WTC11 (cell line): ENCODE results near the gene SLC25A51. TPM values are rescaled to one million over a fixed set of nuclear protein-coding genes. Genes with fewer than 3 reads are reported as not detected.

Experiments used
- ATAC-seq: fragments of 200-7000 bp; cut with Tn5 transposase; 2 replicates; pipeline ENCODE4 v1.10.0; 2021; ENCODE audit warnings: mild to moderate bottlenecking, moderate library complexity
- CTCF ChIA-PET: fragments of 300-600 bp; sonication (Branson Sonifier 250); formaldehyde crosslinking; loops from one replicate; lab custom pipeline; 2021; ENCODE audit warnings: antibody characterized with exemption; lab: Charles Lee
- POLR2A ChIA-PET: fragments of 350-600 bp; sonication (Branson Sonifier 250); formaldehyde crosslinking; loops from one replicate; lab custom pipeline; 2021; ENCODE audit warnings: antibody characterized with exemption; lab: Charles Lee
- DNase-seq: peaks from one replicate; pipeline ENCODE4 v3.0.0; 2021; ENCODE audit warnings: low spot score
- H3K27ac Mint-ChIP-seq: 2 replicates; pipeline ENCODE4 v1.8.0; 2021; ENCODE audit warnings: mixed read lengths
- H3K27me3 Mint-ChIP-seq: 2 replicates; pipeline ENCODE4 v1.8.0; 2021; ENCODE audit warnings: low read depth, mild to moderate bottlenecking, moderate library complexity, mixed read lengths
- H3K36me3 Mint-ChIP-seq: 2 replicates; pipeline ENCODE4 v1.8.0; 2021; ENCODE audit warnings: mixed read lengths
- H3K4me1 Mint-ChIP-seq: 2 replicates; pipeline ENCODE4 v1.8.0; 2022; ENCODE audit warnings: mixed read lengths
- H3K4me3 Mint-ChIP-seq: 2 replicates; pipeline ENCODE4 v1.8.0; 2021; ENCODE audit warnings: mild to moderate bottlenecking, moderate library complexity, mixed read lengths
- H3K9me3 Mint-ChIP-seq: 2 replicates; pipeline ENCODE4 v1.8.0; 2021; ENCODE audit warnings: mixed read lengths
- CREM ChIP-seq: sonication (generic); formaldehyde crosslinking; IDR thresholded peaks from 2 replicates; pipeline ENCODE4 v1.8.1; 2022; ENCODE audit warnings: mild to moderate bottlenecking, missing genetic modification reagents, moderate library complexity
- HMGA2 ChIP-seq: fragments of 250-450 bp; sonication (Bioruptor Pico); IDR thresholded peaks from 2 replicates; pipeline ENCODE4 v1.4.0; 2021; ENCODE audit warnings: mild to moderate bottlenecking, moderate library complexity
- JAZF1 ChIP-seq: fragments of 250-450 bp; sonication (Bioruptor Pico); IDR thresholded peaks from 2 replicates; pipeline ENCODE4 v1.9.0; 2021; ENCODE audit warnings: moderate library complexity, mild to moderate bottlenecking, inconsistent platforms
- MXD4 ChIP-seq: fragments of 250-450 bp; sonication (Bioruptor Pico); IDR thresholded peaks from 2 replicates; pipeline ENCODE4 v1.8.0; 2021; ENCODE audit warnings: mild to moderate bottlenecking, moderate library complexity, borderline replicate concordance
- NFE2L1 ChIP-seq: sonication (generic); formaldehyde crosslinking; IDR thresholded peaks from 2 replicates; pipeline ENCODE4 v1.8.1; 2023; ENCODE audit warnings: missing genetic modification reagents
- OVOL2 ChIP-seq: fragments of 250-450 bp; sonication (Bioruptor Pico); IDR thresholded peaks from 2 replicates; pipeline ENCODE4 v1.9.0; 2021; ENCODE audit warnings: mild to moderate bottlenecking, borderline replicate concordance
- RELA ChIP-seq: sonication (generic); formaldehyde crosslinking; IDR thresholded peaks from 2 replicates; pipeline ENCODE4 v1.8.1; 2022; ENCODE audit warnings: missing genetic modification reagents, mild to moderate bottlenecking, borderline replicate concordance
- SMAD3 ChIP-seq: sonication (generic); formaldehyde crosslinking; IDR thresholded peaks from 2 replicates; pipeline ENCODE4 v1.8.0; 2022; ENCODE audit warnings: missing genetic modification reagents, mild to moderate bottlenecking, borderline replicate concordance
- SMAD4 ChIP-seq: sonication (generic); formaldehyde crosslinking; IDR thresholded peaks from 2 replicates; pipeline ENCODE4 v1.8.0; 2022; ENCODE audit warnings: mild to moderate bottlenecking, missing genetic modification reagents
- SOX15 ChIP-seq: fragments of 250-450 bp; sonication (Bioruptor Pico); IDR thresholded peaks from 2 replicates; pipeline ENCODE4 v1.9.0; 2021; ENCODE audit warnings: mild to moderate bottlenecking
- SP1 ChIP-seq: sonication (generic); formaldehyde crosslinking; conservative IDR thresholded peaks from 2 replicates; pipeline ENCODE4 v1.8.1; 2022; ENCODE audit warnings: missing genetic modification reagents
- TP53 ChIP-seq: sonication (generic); formaldehyde crosslinking; IDR thresholded peaks from 2 replicates; pipeline ENCODE4 v1.8.1; 2023; ENCODE audit warnings: mild to moderate bottlenecking, missing genetic modification reagents
- ZNF317 ChIP-seq: sonication (generic); formaldehyde crosslinking; IDR thresholded peaks from 2 replicates; pipeline ENCODE4 v1.8.1; 2023; ENCODE audit warnings: low read depth, mild to moderate bottlenecking, moderate library complexity, missing genetic modification reagents, borderline replicate concordance
- ZNF396 ChIP-seq: fragments of 250-450 bp; sonication (Bioruptor Pico); IDR thresholded peaks from 2 replicates; pipeline ENCODE4 v1.8.0; 2021; ENCODE audit warnings: mild to moderate bottlenecking, moderate library complexity, borderline replicate concordance
- total RNA-seq: library from RNA; stranded (reverse); gene quantifications from 3 replicates; pipeline ENCODE4 v1.2.3, GENCODE V29; 2021
- TF ChIP-seq, protein P1 (sequence below): sonication (generic); formaldehyde crosslinking; IDR thresholded peaks from 2 replicates; pipeline ENCODE4 v1.8.0; 2022; ENCODE audit warnings: mild to moderate bottlenecking, missing genetic modification reagents
- TF ChIP-seq, protein P2 (sequence below): sonication (generic); formaldehyde crosslinking; IDR thresholded peaks from 2 replicates; pipeline ENCODE4 v1.8.1; 2023; ENCODE audit warnings: mild to moderate bottlenecking, missing genetic modification reagents
- TF ChIP-seq, protein P3 (sequence below): fragments of 200-600 bp; IDR thresholded peaks from 2 replicates; pipeline ENCODE4 v1.8.0; 2022; ENCODE audit warnings: antibody characterized with exemption
- TF ChIP-seq, protein P4 (sequence below): sonication (generic); formaldehyde crosslinking; IDR thresholded peaks from 2 replicates; pipeline ENCODE4 v1.8.1; 2022; ENCODE audit warnings: low read depth, missing genetic modification reagents, borderline replicate concordance
- TF ChIP-seq, protein P5 (sequence below): fragments of 250-450 bp; sonication (Bioruptor Pico); IDR thresholded peaks from 2 replicates; pipeline ENCODE4 v1.8.0; 2021; ENCODE audit warnings: mild to moderate bottlenecking

The SLC25A51 gene
- total RNA-seq, 1 experiment from 2014 or later, result 15.4 TPM

DNA sequence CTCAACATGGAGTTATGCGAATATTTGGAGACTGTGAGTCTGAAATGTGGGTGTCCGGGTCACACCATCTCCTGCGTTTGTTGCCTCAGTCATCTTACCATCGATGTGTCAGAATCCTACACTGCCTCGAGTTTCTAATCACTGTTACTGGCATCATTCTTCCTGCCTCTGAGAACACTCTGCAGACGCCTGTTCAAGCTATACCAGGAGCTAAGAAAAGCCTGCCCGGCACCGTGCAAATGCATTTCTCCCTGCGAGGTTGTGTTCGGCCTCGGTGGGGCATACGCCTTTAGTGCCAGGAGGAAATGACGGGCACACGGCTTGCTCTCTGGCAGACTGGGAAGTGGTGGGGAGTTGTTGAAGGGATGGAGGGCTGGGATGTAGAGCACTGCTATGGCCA is 31.2 kb upstream of the SLC25A51 start (continued):
- TF ChIP-seq, protein P1, sequence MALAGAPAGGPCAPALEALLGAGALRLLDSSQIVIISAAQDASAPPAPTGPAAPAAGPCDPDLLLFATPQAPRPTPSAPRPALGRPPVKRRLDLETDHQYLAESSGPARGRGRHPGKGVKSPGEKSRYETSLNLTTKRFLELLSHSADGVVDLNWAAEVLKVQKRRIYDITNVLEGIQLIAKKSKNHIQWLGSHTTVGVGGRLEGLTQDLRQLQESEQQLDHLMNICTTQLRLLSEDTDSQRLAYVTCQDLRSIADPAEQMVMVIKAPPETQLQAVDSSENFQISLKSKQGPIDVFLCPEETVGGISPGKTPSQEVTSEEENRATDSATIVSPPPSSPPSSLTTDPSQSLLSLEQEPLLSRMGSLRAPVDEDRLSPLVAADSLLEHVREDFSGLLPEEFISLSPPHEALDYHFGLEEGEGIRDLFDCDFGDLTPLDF (CRISPR knock-in tag), result no peak

DNA sequence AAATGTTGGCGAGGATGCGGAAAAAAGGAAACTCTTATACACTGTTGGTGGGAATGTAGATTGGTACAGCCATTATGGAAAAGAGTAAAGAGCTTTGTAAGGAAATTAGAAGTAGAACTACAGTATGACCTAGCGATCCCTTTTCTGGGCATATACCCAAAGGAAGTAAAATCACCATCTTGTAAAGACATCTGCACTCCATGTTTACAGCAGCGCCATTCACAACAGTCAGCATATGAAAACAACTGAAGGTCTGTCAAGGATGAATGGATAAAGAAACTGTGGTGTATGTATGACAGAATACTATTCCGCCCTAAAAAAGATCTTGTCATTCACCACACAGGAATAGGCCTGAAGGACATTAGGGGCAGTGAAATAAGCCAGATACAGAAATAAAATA is 27.7 kb upstream of the SLC25A51 start:
- POLR2A ChIA-PET, result no interaction called here
- TF ChIP-seq OVOL2 (CRISPR knock-in tag), result no peak
- TF ChIP-seq, protein P2, sequence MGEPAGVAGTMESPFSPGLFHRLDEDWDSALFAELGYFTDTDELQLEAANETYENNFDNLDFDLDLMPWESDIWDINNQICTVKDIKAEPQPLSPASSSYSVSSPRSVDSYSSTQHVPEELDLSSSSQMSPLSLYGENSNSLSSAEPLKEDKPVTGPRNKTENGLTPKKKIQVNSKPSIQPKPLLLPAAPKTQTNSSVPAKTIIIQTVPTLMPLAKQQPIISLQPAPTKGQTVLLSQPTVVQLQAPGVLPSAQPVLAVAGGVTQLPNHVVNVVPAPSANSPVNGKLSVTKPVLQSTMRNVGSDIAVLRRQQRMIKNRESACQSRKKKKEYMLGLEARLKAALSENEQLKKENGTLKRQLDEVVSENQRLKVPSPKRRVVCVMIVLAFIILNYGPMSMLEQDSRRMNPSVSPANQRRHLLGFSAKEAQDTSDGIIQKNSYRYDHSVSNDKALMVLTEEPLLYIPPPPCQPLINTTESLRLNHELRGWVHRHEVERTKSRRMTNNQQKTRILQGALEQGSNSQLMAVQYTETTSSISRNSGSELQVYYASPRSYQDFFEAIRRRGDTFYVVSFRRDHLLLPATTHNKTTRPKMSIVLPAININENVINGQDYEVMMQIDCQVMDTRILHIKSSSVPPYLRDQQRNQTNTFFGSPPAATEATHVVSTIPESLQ (CRISPR knock-in tag), result no peak
- TF ChIP-seq SP1, result no peak
- no peak for TF ChIP-seq CREM
- TF ChIP-seq NFE2L1 (CRISPR knock-in tag), result no peak
- no peak for TF ChIP-seq SMAD3 (CRISPR knock-in tag)
- no peak for TF ChIP-seq TP53 (CRISPR knock-in tag)
- TF ChIP-seq, protein P3, sequence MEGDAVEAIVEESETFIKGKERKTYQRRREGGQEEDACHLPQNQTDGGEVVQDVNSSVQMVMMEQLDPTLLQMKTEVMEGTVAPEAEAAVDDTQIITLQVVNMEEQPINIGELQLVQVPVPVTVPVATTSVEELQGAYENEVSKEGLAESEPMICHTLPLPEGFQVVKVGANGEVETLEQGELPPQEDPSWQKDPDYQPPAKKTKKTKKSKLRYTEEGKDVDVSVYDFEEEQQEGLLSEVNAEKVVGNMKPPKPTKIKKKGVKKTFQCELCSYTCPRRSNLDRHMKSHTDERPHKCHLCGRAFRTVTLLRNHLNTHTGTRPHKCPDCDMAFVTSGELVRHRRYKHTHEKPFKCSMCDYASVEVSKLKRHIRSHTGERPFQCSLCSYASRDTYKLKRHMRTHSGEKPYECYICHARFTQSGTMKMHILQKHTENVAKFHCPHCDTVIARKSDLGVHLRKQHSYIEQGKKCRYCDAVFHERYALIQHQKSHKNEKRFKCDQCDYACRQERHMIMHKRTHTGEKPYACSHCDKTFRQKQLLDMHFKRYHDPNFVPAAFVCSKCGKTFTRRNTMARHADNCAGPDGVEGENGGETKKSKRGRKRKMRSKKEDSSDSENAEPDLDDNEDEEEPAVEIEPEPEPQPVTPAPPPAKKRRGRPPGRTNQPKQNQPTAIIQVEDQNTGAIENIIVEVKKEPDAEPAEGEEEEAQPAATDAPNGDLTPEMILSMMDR, result no peak
- TF ChIP-seq MXD4, result no peak
- TF ChIP-seq ZNF317, result no peak
- TF ChIP-seq ZNF396, result no peak
- TF ChIP-seq, protein P4, sequence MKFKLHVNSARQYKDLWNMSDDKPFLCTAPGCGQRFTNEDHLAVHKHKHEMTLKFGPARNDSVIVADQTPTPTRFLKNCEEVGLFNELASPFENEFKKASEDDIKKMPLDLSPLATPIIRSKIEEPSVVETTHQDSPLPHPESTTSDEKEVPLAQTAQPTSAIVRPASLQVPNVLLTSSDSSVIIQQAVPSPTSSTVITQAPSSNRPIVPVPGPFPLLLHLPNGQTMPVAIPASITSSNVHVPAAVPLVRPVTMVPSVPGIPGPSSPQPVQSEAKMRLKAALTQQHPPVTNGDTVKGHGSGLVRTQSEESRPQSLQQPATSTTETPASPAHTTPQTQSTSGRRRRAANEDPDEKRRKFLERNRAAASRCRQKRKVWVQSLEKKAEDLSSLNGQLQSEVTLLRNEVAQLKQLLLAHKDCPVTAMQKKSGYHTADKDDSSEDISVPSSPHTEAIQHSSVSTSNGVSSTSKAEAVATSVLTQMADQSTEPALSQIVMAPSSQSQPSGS (CRISPR knock-in tag), result no peak
- TF ChIP-seq JAZF1 (CRISPR knock-in tag), result no peak
- no peak for TF ChIP-seq HMGA2 (CRISPR knock-in tag)
- TF ChIP-seq SMAD4 (CRISPR knock-in tag), result no peak
- no peak for TF ChIP-seq SOX15 (CRISPR knock-in tag)
- TF ChIP-seq RELA (CRISPR knock-in tag), result no peak
- TF ChIP-seq, protein P5, sequence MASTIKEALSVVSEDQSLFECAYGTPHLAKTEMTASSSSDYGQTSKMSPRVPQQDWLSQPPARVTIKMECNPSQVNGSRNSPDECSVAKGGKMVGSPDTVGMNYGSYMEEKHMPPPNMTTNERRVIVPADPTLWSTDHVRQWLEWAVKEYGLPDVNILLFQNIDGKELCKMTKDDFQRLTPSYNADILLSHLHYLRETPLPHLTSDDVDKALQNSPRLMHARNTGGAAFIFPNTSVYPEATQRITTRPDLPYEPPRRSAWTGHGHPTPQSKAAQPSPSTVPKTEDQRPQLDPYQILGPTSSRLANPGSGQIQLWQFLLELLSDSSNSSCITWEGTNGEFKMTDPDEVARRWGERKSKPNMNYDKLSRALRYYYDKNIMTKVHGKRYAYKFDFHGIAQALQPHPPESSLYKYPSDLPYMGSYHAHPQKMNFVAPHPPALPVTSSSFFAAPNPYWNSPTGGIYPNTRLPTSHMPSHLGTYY (CRISPR knock-in tag), result no peak
- H3K27me3 Mint-ChIP-seq, result no peaks in the 10 kb centered on the region
- no peak overlapping the region for H3K4me3 Mint-ChIP-seq
- H3K9me3 Mint-ChIP-seq, result no peaks in the 10 kb centered on the region
- CTCF ChIA-PET, result no interaction called here
- H3K27ac Mint-ChIP-seq, result no peak overlapping the region
- DNase-seq (no peak), ATAC-seq (no peak)
- peaks cover 6% of the 10 kb centered on the region for H3K4me1 Mint-ChIP-seq
- no peaks in the 10 kb centered on the region for H3K36me3 Mint-ChIP-seq
